ENCODE results near the gene SDK2. TPM values are rescaled to one million over a fixed set of nuclear protein-coding genes. Genes with fewer than 3 reads are reported as not detected.

Gene SDK2
- total and polyA plus RNA-seq, 9 donors: 0.40 to 5.4 (median 0.96) TPM

GRCh38 chr17:73532421-73532901 is 111.8 kb downstream of the SDK2 start:
- intact Hi-C loops (cut with DNase I): no loop called here
- DNase-seq: no peak
- H3K9me3 ChIP-seq: no peaks in the 10 kb centered on the region
- H3K4me1 ChIP-seq (ENCODE audit: insufficient read depth): no peaks in the 10 kb centered on the region
- no peaks in the 10 kb centered on the region for H3K36me3 ChIP-seq
- no peaks in the 10 kb centered on the region for H3K27me3 ChIP-seq
- WGBS, 3 donors: 78 to 81% (median 78%) methylated on average over 9 of the region's 9 CpGs
- TF ChIP-seq, protein P1, sequence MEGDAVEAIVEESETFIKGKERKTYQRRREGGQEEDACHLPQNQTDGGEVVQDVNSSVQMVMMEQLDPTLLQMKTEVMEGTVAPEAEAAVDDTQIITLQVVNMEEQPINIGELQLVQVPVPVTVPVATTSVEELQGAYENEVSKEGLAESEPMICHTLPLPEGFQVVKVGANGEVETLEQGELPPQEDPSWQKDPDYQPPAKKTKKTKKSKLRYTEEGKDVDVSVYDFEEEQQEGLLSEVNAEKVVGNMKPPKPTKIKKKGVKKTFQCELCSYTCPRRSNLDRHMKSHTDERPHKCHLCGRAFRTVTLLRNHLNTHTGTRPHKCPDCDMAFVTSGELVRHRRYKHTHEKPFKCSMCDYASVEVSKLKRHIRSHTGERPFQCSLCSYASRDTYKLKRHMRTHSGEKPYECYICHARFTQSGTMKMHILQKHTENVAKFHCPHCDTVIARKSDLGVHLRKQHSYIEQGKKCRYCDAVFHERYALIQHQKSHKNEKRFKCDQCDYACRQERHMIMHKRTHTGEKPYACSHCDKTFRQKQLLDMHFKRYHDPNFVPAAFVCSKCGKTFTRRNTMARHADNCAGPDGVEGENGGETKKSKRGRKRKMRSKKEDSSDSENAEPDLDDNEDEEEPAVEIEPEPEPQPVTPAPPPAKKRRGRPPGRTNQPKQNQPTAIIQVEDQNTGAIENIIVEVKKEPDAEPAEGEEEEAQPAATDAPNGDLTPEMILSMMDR (IDR thresholded peaks at IDR 0.05): no peak
- no peak for TF ChIP-seq EP300 (IDR thresholded peaks at IDR 0.05)
- no peak for TF ChIP-seq POLR2A (IDR thresholded peaks at IDR 0.05)
- no peak overlapping the region for H3K27ac ChIP-seq
- no peak overlapping the region for H3K4me3 ChIP-seq

DNA sequence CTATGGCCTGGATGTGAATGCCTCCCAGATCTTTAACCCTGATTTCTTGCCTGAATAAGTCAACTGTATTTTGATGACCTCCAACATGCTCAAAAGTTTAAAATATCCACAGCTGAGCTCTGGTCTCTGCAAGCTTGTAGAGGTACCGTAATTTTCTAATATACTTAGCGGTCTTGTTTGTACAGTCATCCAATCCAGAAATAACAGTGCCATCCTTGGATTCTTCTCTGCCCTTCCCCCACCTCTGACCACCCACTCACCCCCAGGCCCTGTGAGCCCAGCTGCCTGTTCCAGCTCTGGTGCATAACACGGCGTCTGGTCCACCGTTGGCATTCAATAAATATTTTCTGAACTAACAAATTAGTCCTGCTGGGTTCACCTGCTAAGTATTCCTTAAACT is 113.1 kb downstream of the SDK2 start:
- H3K27ac ChIP-seq: no peak overlapping the region
- intact Hi-C loops (cut with DNase I): no loop called here

GRCh38 chr17:73528679-73529078 is 115.6 kb downstream of the SDK2 start:
- H3K27ac ChIP-seq: no peak overlapping the region
- H3K9me3 ChIP-seq: no peaks in the 10 kb centered on the region
- TF ChIP-seq, protein P1 (IDR thresholded peaks at IDR 0.05): no peak
- TF ChIP-seq POLR2A (IDR thresholded peaks at IDR 0.05) (no peak), EP300 (IDR thresholded peaks at IDR 0.05) (no peak)
- no peaks in the 10 kb centered on the region for H3K36me3 ChIP-seq
- intact Hi-C loops (cut with DNase I): no loop called here
- no peak overlapping the region for H3K4me3 ChIP-seq
- H3K27me3 ChIP-seq: no peaks in the 10 kb centered on the region
- 80 to 88% (median 87%) methylated on average over 7 of the region's 7 CpGs for WGBS, 3 donors
- H3K4me1 ChIP-seq (ENCODE audit: insufficient read depth): no peaks in the 10 kb centered on the region
- no peak for DNase-seq

More for the DNA sequence above, 113.1 kb downstream of the SDK2 start:
- no peaks in the 10 kb centered on the region for H3K27me3 ChIP-seq
- H3K4me3 ChIP-seq: no peak overlapping the region
- H3K9me3 ChIP-seq: no peaks in the 10 kb centered on the region
- WGBS, 3 donors: 66 to 83% (median 83%) methylated on average over 5 of the region's 5 CpGs
- H3K4me1 ChIP-seq (ENCODE audit: insufficient read depth): no peaks in the 10 kb centered on the region
- no peaks in the 10 kb centered on the region for H3K36me3 ChIP-seq
- no peak for DNase-seq
- TF ChIP-seq POLR2A (IDR thresholded peaks at IDR 0.05): no peak
- TF ChIP-seq, protein P1 (IDR thresholded peaks at IDR 0.05): no peak
- TF ChIP-seq EP300 (IDR thresholded peaks at IDR 0.05): no peak

GRCh38 chr17:73526952-73527351 is 117.3 kb downstream of the SDK2 start:
- Histone ChIP-seq H3K9me3 (no peaks in the 10 kb centered on the region), H3K4me3 (no peak overlapping the region), H3K27ac (no peak overlapping the region), H3K27me3 (no peaks in the 10 kb centered on the region), H3K36me3 (no peaks in the 10 kb centered on the region), H3K4me1 (ENCODE audit: insufficient read depth) (no peaks in the 10 kb centered on the region)
- WGBS, 3 donors: 90 to 93% (median 92%) methylated on average over 7 of the region's 7 CpGs
- intact Hi-C loops (cut with DNase I): no loop called here
- no peak for DNase-seq
- no peak for TF ChIP-seq POLR2A (IDR thresholded peaks at IDR 0.05)
- TF ChIP-seq EP300 (IDR thresholded peaks at IDR 0.05): no peak
- TF ChIP-seq, protein P1 (IDR thresholded peaks at IDR 0.05): no peak

All from ovary (tissue), 9 donors.